ENCODE results near the gene LTC4S. TPM values are rescaled to one million over a fixed set of nuclear protein-coding genes. Genes with fewer than 3 reads are reported as not detected.

LTC4S gene, protein sequence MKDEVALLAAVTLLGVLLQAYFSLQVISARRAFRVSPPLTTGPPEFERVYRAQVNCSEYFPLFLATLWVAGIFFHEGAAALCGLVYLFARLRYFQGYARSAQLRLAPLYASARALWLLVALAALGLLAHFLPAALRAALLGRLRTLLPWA
- 0.33 and 0.52 TPM in 2 replicates for total RNA-seq

DNA sequence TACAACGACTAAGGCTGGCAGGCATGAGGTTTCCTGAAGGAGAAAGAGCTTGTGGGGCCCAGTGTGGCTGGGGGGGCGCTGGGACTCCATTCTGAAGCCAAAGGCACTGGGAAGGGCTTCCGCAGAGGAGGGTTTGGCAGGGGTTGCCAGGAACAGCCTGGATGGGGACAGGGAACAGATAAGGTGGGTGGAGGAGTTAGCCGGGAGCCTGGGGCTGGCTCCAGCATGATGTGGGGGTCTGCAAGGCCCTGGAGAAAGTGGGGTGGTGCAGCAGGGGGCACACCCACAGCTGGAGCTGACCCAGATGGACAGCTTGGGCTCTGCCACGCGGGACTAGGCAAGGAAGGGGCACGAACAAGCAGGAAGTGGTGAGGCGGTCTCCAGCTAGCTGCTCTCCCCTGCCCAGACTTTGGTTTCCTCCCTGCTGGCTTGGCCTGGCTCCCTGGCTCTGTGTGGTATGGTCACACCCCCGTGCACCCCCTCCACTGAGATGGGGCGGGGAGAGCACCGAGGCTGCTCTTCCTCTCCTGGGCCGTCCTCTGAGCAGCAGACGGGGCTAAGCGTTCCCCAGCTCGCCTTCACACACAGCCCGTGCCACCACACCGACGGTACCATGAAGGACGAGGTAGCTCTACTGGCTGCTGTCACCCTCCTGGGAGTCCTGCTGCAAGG lies at the start of gene LTC4S:
LTC4S (plus strand) TSS at position 519 of the 672 bp plus-strand sequence; CDS start at position 614, 95 bp downstream.

DNA sequence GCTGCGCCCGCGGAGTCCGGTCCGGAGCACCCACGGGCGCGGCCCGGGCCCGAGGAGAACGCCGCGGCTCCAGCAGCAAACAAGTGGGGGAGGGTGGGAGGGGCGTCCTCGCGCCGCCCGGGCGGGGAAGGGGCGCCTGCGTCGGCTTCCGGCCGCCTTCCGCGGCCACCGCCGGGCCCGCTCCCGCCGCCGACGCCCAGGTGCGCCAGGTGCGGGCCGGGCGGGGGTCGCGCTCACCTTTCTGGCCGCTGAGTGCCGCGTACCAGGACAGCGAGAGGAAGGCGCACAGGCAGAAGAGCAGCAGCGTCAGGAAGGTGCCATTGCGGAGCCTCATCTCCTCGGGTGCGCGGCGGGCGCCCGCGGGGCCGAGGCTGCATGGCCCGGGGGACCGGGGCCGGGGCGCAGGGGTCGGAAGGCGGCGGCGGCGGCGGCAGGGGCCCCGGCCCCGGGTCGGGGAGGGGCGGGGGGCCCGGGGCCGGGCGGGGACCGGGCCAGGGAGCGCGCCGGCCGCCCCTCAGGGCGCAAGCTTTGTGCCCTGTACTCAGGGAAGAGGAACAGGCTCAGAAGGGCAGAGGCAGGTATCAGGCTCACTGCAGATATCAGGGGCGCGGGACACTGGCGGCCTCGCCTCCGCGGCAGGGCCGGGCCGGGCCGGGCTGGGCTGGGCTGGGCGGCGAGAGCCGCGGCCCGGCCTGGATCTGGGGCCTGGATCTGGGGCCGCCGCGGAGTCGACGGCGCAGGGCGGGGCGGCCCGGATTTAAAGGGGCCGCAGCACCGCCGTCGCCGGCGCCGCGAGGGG lies 12.7 kb downstream of the LTC4S start, which contains the start of gene MGAT4B:
MGAT4B (minus strand) TSS at position 617 of the 799 bp plus-strand sequence; CDS start at position 334, 283 bp downstream.

DNA sequence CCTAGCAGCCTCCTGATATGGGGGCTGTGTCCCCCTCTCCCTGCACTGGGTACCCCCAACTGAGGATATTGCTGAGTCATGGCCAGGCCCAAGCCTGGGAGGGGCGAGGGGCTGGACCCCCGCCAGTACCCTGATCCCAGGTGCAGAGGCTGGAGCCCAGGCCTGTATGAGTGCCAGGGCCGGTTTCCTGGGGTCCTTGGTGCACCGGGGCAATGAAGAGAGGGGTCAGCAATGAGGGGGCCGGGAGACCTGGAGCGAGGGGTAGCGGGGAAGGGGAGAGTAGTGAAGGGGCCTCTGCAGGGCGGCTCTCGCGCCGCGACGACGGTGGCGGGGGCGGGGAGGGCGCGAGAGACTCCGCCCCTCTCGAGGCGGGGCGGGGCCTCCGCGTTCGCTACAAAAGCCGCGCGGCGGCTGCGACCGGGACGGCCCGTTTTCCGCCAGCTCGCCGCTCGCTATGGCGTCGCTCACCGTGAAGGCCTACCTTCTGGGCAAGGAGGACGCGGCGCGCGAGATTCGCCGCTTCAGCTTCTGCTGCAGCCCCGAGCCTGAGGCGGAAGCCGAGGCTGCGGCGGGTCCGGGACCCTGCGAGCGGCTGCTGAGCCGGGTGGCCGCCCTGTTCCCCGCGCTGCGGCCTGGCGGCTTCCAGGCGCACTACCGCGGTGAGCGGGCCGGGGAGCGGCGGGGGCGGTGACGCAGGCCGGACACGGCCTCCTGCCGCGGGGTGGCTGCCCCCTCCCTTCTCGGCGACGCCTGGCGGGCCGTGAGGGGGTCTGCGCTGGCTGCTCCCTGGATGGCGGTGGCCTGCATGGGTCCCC lies 26.9 kb downstream of the LTC4S start, which contains the start of gene SQSTM1:
SQSTM1 (plus strand) TSS at position 423 of the 815 bp plus-strand sequence; CDS start at position 455, 32 bp downstream.

Other genes with a start within 250 kb of the LTC4S start
- gene RUFY1, start 243.4 kb upstream of the LTC4S start, total RNA-seq: 50.3 and 68.7 TPM in 2 replicates
- 586 and 861 TPM in 2 replicates for gene HNRNPH1, start 170.3 kb upstream of the LTC4S start, total RNA-seq
- 0.09 and 0.43 TPM in 2 replicates for gene CBY3, start 113.0 kb upstream of the LTC4S start, total RNA-seq
- gene CANX, start 95.0 kb upstream of the LTC4S start, total RNA-seq: 897 and 1,028 TPM in 2 replicates
- 6.4 and 8.9 TPM in 2 replicates for gene MAML1, start 61.2 kb upstream of the LTC4S start, total RNA-seq
- 113 and 120 TPM in 2 replicates for gene MGAT4B, start 12.9 kb downstream of the LTC4S start, total RNA-seq
- gene SQSTM1, start 26.9 kb downstream of the LTC4S start, total RNA-seq: 486 and 597 TPM in 2 replicates
- gene MRNIP, start 64.8 kb downstream of the LTC4S start, total RNA-seq: 4.8 and 6.9 TPM in 2 replicates
- gene TBC1D9B, start 113.9 kb downstream of the LTC4S start, total RNA-seq: 51.0 and 71.4 TPM in 2 replicates